KMS-11 (cell line): ENCODE results near the gene STAG2.

Experiments used
- H2AFZ ChIP-seq: fragments of 200-600 bp; sonication (generic); 2 replicates; pipeline ENCODE4 v1.6.1; 2016; ENCODE audit warnings: antibody characterized with exemption, mixed run types, low read depth
- H3K27ac ChIP-seq: fragments of 200-600 bp; sonication (generic); 2 replicates; pipeline ENCODE4 v1.6.1; 2016; ENCODE audit warnings: mild to moderate bottlenecking, mixed run types
- H3K27me3 ChIP-seq: fragments of 200-600 bp; sonication (generic); 2 replicates; pipeline ENCODE4 v1.6.1; 2017; ENCODE audit warnings: mild to moderate bottlenecking, low read depth, mixed run types, moderate library complexity; ENCODE audit not compliant: insufficient read depth
- H3K36me3 ChIP-seq: fragments of 200-600 bp; sonication (generic); 2 replicates; pipeline ENCODE4 v1.6.1; 2017; ENCODE audit warnings: mild to moderate bottlenecking, mixed run types; ENCODE audit not compliant: insufficient read depth
- H3K4me1 ChIP-seq: fragments of 200-600 bp; sonication (generic); 2 replicates; pipeline ENCODE4 v1.6.1; 2016; ENCODE audit warnings: mild to moderate bottlenecking, low read depth, mixed run types; ENCODE audit not compliant: poor library complexity, severe bottlenecking
- H3K4me2 ChIP-seq: fragments of 200-600 bp; sonication (generic); 2 replicates; pipeline ENCODE4 v1.7.0; 2016; ENCODE audit warnings: mild to moderate bottlenecking, mixed run types
- H3K4me3 ChIP-seq: fragments of 200-600 bp; sonication (generic); IDR thresholded peaks from 2 replicates; pipeline ENCODE4 v1.6.1; 2017; ENCODE audit warnings: low read depth, low read length, mixed read lengths; ENCODE audit not compliant: insufficient read depth
- H3K79me2 ChIP-seq: fragments of 200-600 bp; sonication (generic); 2 replicates; pipeline ENCODE4 v1.6.1; 2016; ENCODE audit warnings: low read depth, mixed run types; ENCODE audit not compliant: insufficient read depth
- H3K9ac ChIP-seq: fragments of 200-600 bp; sonication (generic); 2 replicates; pipeline ENCODE4 v1.6.1; 2016; ENCODE audit warnings: mild to moderate bottlenecking, mixed run types
- H4K20me1 ChIP-seq: fragments of 200-600 bp; sonication (generic); 2 replicates; pipeline ENCODE4 v1.6.1; 2016; ENCODE audit warnings: mild to moderate bottlenecking, mixed run types; ENCODE audit not compliant: insufficient read depth
- TF ChIP-seq, protein P1 (sequence below): fragments of 200-600 bp; sonication (generic); conservative IDR thresholded peaks from 2 replicates; pipeline ENCODE4 v1.6.1; 2017; ENCODE audit warnings: low read depth, mild to moderate bottlenecking, antibody characterized with exemption, low read length, moderate library complexity, mixed read lengths

STAG2 gene

DNA sequence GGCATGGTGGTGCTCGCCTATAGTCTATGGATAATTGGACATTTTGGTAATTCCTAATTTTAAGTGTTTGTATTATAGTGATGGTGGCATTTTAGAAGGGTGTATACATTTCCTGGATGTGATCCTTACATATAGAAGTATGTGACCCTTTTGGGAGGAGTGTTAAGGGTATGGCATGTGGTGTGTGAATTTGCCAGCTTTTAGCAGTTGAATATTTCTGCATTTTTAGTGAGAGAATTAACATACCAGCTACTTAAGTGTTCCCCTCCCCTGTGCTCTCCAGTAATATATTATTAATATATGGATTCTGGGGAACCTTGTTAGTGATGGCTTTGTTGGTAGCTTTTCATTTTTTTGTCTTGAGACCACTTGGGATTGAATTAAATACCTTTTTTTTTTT lies 55.3 kb downstream of the STAG2 start:
- TF ChIP-seq, protein P1, sequence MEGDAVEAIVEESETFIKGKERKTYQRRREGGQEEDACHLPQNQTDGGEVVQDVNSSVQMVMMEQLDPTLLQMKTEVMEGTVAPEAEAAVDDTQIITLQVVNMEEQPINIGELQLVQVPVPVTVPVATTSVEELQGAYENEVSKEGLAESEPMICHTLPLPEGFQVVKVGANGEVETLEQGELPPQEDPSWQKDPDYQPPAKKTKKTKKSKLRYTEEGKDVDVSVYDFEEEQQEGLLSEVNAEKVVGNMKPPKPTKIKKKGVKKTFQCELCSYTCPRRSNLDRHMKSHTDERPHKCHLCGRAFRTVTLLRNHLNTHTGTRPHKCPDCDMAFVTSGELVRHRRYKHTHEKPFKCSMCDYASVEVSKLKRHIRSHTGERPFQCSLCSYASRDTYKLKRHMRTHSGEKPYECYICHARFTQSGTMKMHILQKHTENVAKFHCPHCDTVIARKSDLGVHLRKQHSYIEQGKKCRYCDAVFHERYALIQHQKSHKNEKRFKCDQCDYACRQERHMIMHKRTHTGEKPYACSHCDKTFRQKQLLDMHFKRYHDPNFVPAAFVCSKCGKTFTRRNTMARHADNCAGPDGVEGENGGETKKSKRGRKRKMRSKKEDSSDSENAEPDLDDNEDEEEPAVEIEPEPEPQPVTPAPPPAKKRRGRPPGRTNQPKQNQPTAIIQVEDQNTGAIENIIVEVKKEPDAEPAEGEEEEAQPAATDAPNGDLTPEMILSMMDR, result no peak
- Histone ChIP-seq H3K27me3 (no peaks in the 10 kb centered on the region), H3K9ac (no peak overlapping the region), H4K20me1 (peaks cover 17% of the 10 kb centered on the region; the same call in 1 of the 2 replicates), H3K27ac (no peak overlapping the region), H3K79me2 (peaks cover 98% of the 10 kb centered on the region), H3K4me3 (no peak overlapping the region), H3K4me2 (no peak overlapping the region), H2AFZ (no peak overlapping the region), H3K36me3 (no peaks in the 10 kb centered on the region), H3K4me1 (peaks cover 12% of the 10 kb centered on the region)

- H3K36me3 ChIP-seq, result no peaks in the 10 kb centered on the region
- TF ChIP-seq, protein P1, result no peak
- H3K27me3 ChIP-seq, result no peaks in the 10 kb centered on the region
- no peak overlapping the region for H3K4me3 ChIP-seq
- H3K27ac ChIP-seq, result no peak overlapping the region
- peaks cover 7% of the 10 kb centered on the region for H3K4me1 ChIP-seq
- no peak overlapping the region for H2AFZ ChIP-seq
- no peak overlapping the region for H3K4me2 ChIP-seq
- peaks cover 16% of the 10 kb centered on the region; the same call in 1 of the 2 replicates for H4K20me1 ChIP-seq
- H3K9ac ChIP-seq, result no peak overlapping the region
- peaks cover 90% of the 10 kb centered on the region for H3K79me2 ChIP-seq
These were observed 56.5 kb downstream of the STAG2 start for GRCh38 chrX:124018023-124018422.

GRCh38 chrX:124023838-124024238 lies 62.3 kb downstream of the STAG2 start:
- Histone ChIP-seq H4K20me1 (no peaks in the 10 kb centered on the region), H2AFZ (no peak overlapping the region), H3K4me3 (no peak overlapping the region), H3K36me3 (no peaks in the 10 kb centered on the region; the same call in 1 of the 2 replicates), H3K9ac (no peak overlapping the region), H3K27ac (no peak overlapping the region), H3K4me2 (no peak overlapping the region), H3K79me2 (peaks cover 45% of the 10 kb centered on the region), H3K27me3 (no peaks in the 10 kb centered on the region), H3K4me1 (no peaks in the 10 kb centered on the region)
- TF ChIP-seq, protein P1, result no peak

DNA sequence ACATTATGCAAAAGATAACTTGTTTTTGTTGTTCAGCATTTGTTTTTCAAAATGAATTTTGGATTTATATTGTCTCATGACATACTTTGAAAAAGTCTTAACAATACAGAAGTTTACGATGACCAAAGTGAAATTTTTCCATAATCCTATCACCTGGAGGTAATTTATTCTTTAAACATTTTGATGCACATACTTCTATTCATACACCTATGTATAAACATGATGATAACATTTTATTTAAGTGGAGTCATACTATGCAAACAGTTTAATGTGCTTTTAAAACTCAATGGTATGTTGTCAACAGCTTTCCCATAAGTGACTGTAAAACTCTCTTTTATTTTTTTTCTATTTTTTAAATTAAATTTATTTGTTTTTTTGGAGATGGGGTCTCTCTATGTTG lies 65.0 kb downstream of the STAG2 start:
- Histone ChIP-seq H3K4me2 (no peak overlapping the region), H3K27ac (no peak overlapping the region), H2AFZ (no peak overlapping the region), H3K27me3 (no peaks in the 10 kb centered on the region), H4K20me1 (no peaks in the 10 kb centered on the region), H3K36me3 (no peaks in the 10 kb centered on the region; the same call in 1 of the 2 replicates), H3K4me1 (peaks cover 12% of the 10 kb centered on the region), H3K4me3 (no peak overlapping the region), H3K79me2 (peaks cover 18% of the 10 kb centered on the region; the same call in 1 of the 2 replicates), H3K9ac (no peak overlapping the region)
- TF ChIP-seq, protein P1, result no peak
